ENCODE measurements around the gene TMEM256.
"Not testable (repeated sequence)": the region's sequence is repeated elsewhere in the genome, so short reads cannot be mapped to it uniquely, and the experiment has no call there.

The TMEM256 gene

DNA sequence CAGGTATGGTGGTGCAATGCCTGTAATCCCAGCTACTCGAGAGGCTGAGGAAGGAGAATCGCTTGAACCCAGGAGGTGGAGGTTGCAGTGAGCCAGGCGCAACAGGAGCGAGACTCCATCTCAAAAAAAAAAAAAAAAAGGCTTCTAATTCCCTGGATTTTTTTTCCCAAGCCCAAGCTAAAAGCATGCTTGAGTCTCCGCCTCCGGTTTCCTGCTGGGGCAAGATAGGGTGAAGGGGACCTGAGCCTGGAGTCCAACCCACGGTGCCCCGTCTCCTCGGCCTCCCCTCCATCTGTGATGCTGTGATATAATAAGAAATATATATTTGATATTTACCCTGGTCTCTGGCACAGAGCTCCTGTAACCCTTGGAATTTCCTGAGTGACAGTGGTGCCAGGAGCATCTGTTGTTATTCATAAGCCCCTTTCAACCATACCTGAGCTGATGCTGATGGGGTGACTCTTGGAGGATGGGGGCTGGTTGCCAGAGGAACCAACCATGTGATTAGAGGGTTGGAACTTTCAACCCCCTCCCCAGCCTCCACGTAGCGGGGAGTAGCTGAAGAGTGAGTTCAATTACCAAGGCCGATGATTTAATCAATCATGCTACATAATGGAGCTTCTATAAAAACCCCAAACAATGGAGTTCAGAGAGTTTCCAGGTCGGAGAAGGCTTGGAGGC is 35.8 kb downstream of the TMEM256 start:
- intact Hi-C loops (cut with DNase I), result no loop called here
- DNase-seq, result peak in 14 of 42 donors; percentile 18 to 68 (median 48)

DNA sequence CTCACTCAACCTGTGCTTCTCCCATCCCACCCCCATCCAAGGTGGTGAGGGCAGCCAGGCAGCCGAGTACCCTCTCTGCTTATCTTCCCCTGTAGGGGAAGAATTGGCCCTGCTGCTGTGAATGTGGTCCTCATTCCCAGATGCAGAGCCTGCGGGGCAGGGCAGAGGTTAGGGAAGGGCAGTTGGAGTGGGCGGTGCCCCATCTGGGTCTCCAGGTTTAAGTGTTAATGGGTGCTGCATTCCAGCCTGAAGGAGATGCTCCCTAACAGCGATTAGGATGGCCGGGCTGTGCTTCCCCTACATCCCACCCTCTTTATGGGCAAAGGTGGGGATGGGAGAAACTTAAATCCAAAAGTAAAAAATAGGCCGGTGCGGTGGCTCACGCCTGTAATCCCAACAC is 36.8 kb downstream of the TMEM256 start:
- DNase-seq, result no peak
- intact Hi-C loops (cut with DNase I), result no loop called here

DNA sequence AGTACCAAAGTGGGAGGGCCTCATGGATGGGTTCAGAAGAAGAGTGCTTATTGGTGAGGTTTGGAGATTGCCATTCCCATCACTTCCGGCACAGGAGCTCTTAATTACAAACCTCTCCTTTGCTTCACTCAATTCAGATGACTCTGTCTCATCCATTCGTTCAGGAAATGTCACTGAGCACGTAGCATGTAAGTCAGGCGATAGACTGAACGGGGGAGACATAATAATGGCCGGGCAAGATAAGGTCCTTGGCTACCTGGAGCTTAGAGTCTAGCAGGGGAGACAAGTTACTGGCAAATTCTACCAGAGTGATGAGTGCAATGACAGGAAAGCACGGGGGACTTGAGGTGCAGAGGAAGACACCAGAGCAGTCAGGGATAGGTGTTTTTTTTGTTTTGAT is 37.9 kb downstream of the TMEM256 start:
- DNase-seq; intact Hi-C loops (cut with DNase I): not testable (repeated sequence)

DNA sequence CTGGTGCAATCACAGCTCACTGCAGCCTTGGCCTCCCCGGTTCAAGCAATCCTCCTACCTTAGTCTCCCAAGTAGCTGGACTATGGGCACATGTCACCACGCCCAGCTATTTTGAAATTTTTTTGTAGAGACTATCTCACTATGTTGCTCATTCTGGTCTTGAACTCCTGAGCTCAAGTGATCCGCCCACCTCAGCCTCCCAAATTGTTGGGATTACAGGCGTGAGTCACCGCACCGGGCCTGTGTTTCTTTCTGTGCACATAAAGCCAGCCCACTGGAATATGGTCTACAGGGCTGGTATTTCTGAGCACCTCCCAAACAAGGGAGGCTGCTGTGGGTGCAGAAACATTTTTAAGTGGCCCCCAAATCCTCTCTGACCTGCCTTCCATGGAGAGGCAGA is 40.6 kb downstream of the TMEM256 start:
- DNase-seq, result no peak
- intact Hi-C loops (cut with DNase I), result no loop called here

DNA sequence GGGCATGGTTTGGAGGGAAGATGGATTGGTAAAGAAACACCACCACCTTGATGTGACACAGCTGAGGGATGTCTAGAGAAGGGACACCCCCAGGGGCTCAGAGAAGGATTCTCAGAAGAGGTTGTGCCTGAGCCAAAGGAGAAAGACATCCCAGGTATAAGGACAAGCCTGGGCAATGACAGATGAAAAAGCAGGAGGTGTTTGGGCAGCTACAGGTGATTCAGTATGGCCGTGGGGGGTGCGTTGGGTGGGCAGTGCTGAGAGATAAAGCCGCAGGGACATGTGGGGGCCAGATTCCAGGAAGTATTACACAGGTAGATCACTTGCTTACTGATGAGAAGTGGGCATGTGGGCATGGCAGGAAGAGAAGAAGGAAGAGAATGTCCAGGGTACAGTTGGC is 42.0 kb downstream of the TMEM256 start:
- intact Hi-C loops (cut with DNase I), result no loop called here
- DNase-seq, result no peak

DNA sequence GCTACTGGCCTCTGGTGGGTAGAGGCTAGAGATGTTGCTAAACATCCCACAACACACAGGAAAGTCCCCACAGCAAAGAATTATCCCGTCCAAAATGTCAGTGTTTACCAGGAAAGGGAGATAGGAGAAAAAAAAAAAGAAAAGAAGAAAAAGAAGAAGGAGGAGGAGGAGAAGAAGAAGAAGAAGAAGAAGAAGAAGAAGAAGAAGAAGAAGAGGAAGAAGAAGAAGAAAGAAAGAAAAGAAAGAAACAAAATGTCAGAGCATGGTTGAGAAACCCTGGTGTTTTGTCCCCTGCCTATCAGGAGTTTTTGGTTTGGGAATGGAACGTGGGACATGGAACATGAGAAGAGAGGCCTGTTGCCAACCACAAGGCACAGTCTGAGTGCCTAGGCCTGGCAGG is 46.5 kb downstream of the TMEM256 start:
- no peak for DNase-seq
- intact Hi-C loops (cut with DNase I), result loop anchor here (10.0 kb wide), 2 partner anchors 77 to 217 kb away; partner anchors contain the start of genes CD68, FGF11 and TMEM102

DNA sequence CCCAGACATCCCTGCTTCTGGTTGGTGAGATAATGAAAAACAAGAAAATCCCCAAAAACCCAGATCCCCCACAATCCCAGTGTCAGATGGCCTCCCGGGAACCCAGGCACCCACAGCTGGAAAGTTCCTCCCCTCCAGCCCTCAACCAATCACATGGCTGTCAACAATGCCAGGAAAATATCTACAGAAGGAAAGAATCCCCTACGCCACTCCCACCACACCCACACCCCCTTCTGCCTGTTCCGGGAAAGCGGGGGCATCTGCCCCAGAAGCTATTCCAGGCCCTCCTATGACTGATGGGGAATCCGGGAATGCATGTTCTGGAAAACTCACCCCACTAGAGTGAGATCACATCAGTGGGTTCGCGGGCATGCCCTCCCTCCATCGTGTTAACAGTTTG is 47.1 kb downstream of the TMEM256 start:
- intact Hi-C loops (cut with DNase I), result loop anchor here (10.0 kb wide), 2 partner anchors 78 to 218 kb away; partner anchors contain the start of genes CD68, FGF11 and TMEM102
- peak in 34 of 42 donors; percentile 22 to 81 (median 57) for DNase-seq

DNA sequence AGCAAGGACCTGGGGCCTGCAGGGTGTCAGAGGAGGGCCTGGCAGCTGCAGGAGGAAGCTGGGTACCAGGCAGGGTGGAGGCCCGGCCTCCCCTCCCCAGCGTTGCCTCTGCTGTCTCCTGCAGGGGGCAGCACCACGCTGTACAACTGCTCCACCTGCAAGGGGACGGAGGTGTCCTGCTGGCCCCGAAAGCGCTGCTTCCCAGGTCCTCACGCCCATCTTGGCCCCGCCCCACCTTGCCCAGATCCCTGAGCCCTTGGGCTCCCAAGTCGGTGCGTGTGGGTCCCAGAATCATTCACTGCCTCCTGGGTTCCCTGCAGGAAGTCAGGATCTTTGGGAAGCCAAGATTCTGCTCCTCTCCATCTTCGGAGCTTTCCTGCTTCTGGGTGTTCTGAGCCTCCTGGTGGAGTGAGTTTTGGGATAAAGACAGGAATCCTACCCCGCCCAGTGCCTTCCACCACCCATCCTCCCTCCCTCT is 47.8 kb downstream of the TMEM256 start:
- DNase-seq, result peak; percentile 61 to 91 (median 80)
- intact Hi-C loops (cut with DNase I), result loop anchor here (10.0 kb wide), 2 partner anchors 79 to 219 kb away; partner anchors contain the start of genes CD68, FGF11 and TMEM102

DNA sequence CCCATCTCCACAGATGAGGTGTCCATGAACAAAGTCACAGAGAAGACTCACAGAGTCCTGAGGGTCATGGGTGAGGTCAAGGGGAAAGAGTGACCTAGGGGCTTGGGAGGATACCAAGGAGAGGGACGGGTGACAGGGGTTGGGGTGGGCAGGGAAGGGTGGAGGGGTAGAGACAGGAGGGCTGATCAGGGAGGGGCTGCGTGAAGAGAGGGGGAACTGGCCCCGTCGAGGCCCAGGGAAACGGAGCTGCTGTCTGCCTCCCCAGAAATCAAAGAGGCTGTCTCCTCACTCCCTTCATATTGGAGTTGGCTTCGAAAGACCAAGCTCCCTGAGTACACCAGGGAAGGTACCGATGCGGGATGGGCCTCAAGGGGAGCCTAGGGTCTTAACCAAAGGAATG is 48.3 kb downstream of the TMEM256 start:
- intact Hi-C loops (cut with DNase I), result loop anchor here (10.0 kb wide), 2 partner anchors 79 to 219 kb away; partner anchors contain the start of genes CD68, FGF11 and TMEM102

DNA sequence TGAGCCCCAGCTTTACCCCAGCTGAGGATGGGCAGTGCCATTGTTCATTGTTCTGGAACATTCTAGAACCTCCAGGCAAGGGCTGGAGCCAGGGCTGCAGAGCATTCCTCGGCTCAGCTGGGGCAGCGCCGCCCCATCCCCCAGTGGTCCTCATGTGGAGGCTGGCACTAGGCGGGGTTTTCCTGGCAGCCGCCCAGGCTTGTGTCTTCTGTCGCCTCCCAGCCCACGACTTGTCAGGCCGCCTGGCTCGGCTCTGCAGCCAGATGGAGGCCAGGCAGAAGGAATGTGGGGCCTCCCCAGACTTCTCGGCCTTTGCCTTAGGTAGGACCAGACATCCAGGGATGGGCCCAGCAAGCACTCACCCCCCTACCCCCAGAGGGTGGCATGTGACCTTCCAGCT is 48.8 kb downstream of the TMEM256 start, which contains the start of gene TMEM95:
TSS of gene TMEM95 (plus strand) at position 104 of the 400 bp plus-strand sequence. CDS start at position 153, 49 bp downstream.
- intact Hi-C loops (cut with DNase I), result loop anchor here (10.0 kb wide), 2 partner anchors 80 to 220 kb away; partner anchors contain the start of genes CD68, FGF11 and TMEM102
- DNase-seq, result peak; percentile 36 to 90 (median 77)

More for the DNA sequence above, 48.3 kb downstream of the TMEM256 start:
- no peak for DNase-seq

DNA sequence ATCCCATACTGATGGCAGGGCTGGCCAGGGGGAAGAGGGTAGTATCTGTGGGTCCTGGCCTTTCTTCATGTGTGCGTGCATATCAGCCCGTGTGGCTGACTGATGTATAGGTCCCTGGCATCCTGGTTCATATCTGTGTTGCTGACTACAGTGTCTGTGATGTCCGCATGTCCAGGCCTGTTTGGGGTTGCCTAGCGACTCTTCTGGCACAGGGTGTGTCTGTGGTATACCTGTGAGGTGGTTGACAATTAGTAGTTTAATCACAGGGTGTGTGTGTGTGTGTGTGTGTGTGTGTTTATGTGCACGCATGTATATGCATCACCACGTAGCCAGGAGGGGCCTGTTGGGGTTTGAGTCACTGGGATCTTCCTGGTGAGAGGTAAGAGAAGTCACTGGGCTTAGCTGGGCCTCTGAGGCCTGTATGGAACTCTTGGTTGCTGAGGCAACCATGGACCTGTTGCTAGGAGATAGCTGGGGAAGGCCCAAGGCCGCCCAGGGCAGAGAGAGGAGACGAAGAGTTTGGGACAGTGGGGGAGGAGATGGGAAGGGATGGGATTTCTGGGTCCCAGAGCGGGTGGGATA is 49.5 kb downstream of the TMEM256 start:
- intact Hi-C loops (cut with DNase I), result loop anchor here (5.0 to 10.0 kb wide), 4 partner anchors 38 to 220 kb away; partner anchors contain the start of genes CD68, FGF11, PLSCR3 and TMEM102
- DNase-seq, result peak in 5 of 42 donors; percentile 3 to 37 (median 30)

All from head of caudate nucleus (tissue), 42 donors.